ENCODE results near the gene RAB22A.

The RAB22A gene

GRCh38 chr20:58296051-58296837, 13.3 kb upstream of the RAB22A start:
- H3K4me3 ChIP-seq (replicated peaks; ENCODE audit: insufficient read depth, low read length), result no peak overlapping the region
- DNase-seq (ENCODE audit: low read depth in 1 of 2, low spot score in 1 of 2), result no peak
- TF ChIP-seq SPI1 (IDR thresholded peaks at IDR 0.05; ENCODE audit: borderline replicate concordance, low read depth), result no peak
- TF ChIP-seq POLR2AphosphoS5 (IDR thresholded peaks at IDR 0.05; ENCODE audit: low read depth), result no peak
- no peak for TF ChIP-seq GABPA (IDR thresholded peaks at IDR 0.05; ENCODE audit: low read depth)
- no peak for TF ChIP-seq REST (IDR thresholded peaks at IDR 0.05; ENCODE audit: insufficient replicate concordance, low read depth)
- peaks cover 3% of the 10 kb centered on the region for H3K27me3 ChIP-seq (ENCODE audit: insufficient read depth, poor library complexity, severe bottlenecking)
- H3K27ac ChIP-seq (replicated peaks), result no peak overlapping the region

GRCh38 chr20:58297394-58297793, 12.1 kb upstream of the RAB22A start:
- TF ChIP-seq GABPA (IDR thresholded peaks at IDR 0.05; ENCODE audit: low read depth) (no peak), POLR2AphosphoS5 (IDR thresholded peaks at IDR 0.05; ENCODE audit: low read depth) (no peak), SPI1 (IDR thresholded peaks at IDR 0.05; ENCODE audit: borderline replicate concordance, low read depth) (no peak), REST (IDR thresholded peaks at IDR 0.05; ENCODE audit: insufficient replicate concordance, low read depth) (no peak)
- H3K27me3 ChIP-seq (ENCODE audit: insufficient read depth, poor library complexity, severe bottlenecking), result peaks cover 3% of the 10 kb centered on the region
- DNase-seq (ENCODE audit: low read depth in 1 of 2, low spot score in 1 of 2), result no peak
- H3K27ac ChIP-seq (replicated peaks), result no peak overlapping the region
- no peak overlapping the region for H3K4me3 ChIP-seq (replicated peaks; ENCODE audit: insufficient read depth, low read length)

GRCh38 chr20:58300321-58300720, 9.2 kb upstream of the RAB22A start:
- Histone ChIP-seq H3K27me3 (ENCODE audit: insufficient read depth, poor library complexity, severe bottlenecking) (peaks cover 12% of the 10 kb centered on the region), H3K27ac (replicated peaks) (no peak overlapping the region), H3K4me3 (replicated peaks; ENCODE audit: insufficient read depth, low read length) (no peak overlapping the region)
- no peak for DNase-seq (ENCODE audit: low read depth in 1 of 2, low spot score in 1 of 2)
- TF ChIP-seq CTCF (IDR thresholded peaks at IDR 0.05; ENCODE audit: insufficient read depth, low read length) (no peak), GABPA (IDR thresholded peaks at IDR 0.05; ENCODE audit: low read depth) (no peak), REST (IDR thresholded peaks at IDR 0.05; ENCODE audit: insufficient replicate concordance, low read depth) (no peak), POLR2AphosphoS5 (IDR thresholded peaks at IDR 0.05; ENCODE audit: low read depth) (no peak), SPI1 (IDR thresholded peaks at IDR 0.05; ENCODE audit: borderline replicate concordance, low read depth) (no peak)

- DNase-seq (ENCODE audit: low read depth in 1 of 2, low spot score in 1 of 2), result no peak
- Histone ChIP-seq H3K27me3 (ENCODE audit: insufficient read depth, poor library complexity, severe bottlenecking) (peaks cover 9% of the 10 kb centered on the region), H3K27ac (replicated peaks) (no peak overlapping the region), H3K4me3 (replicated peaks; ENCODE audit: insufficient read depth, low read length) (no peak overlapping the region)
- TF ChIP-seq GABPA (IDR thresholded peaks at IDR 0.05; ENCODE audit: low read depth) (no peak), CTCF (IDR thresholded peaks at IDR 0.05; ENCODE audit: insufficient read depth, low read length) (no peak), POLR2AphosphoS5 (IDR thresholded peaks at IDR 0.05; ENCODE audit: low read depth) (no peak), SPI1 (IDR thresholded peaks at IDR 0.05; ENCODE audit: borderline replicate concordance, low read depth) (no peak), REST (IDR thresholded peaks at IDR 0.05; ENCODE audit: insufficient replicate concordance, low read depth) (no peak)
Measured at GRCh38 chr20:58303547-58303946, 6.0 kb upstream of the RAB22A start.
